HCT116 (cell line): ENCODE results near the gene NCMAP.

Experiments used
- CBX3 ChIP-seq: IDR thresholded peaks from 2 replicates; pipeline ENCODE4 v1.6.1; 2012; ENCODE audit warnings: low read depth
- EGR1 ChIP-seq: IDR thresholded peaks from 2 replicates; pipeline ENCODE4 v1.6.1; 2012; ENCODE audit warnings: low read depth
- EZH2 ChIP-seq: fragments of 200-600 bp; sonication (generic); IDR thresholded peaks from 2 replicates; pipeline ENCODE4 v1.6.1; 2017; ENCODE audit warnings: antibody characterized with exemption, mixed run types
- EZH2phosphoT487 ChIP-seq: fragments of 200-600 bp; IDR thresholded peaks from 2 replicates; pipeline ENCODE4 v1.6.1; 2018; ENCODE audit warnings: antibody characterized with exemption, borderline replicate concordance
- JUND ChIP-seq: IDR thresholded peaks from 2 replicates; pipeline ENCODE4 v1.6.1; 2012
- POLR2A ChIP-seq: IDR thresholded peaks from 2 replicates; pipeline ENCODE4 v1.7.0; 2011; ENCODE audit warnings: borderline replicate concordance; ENCODE audit not compliant: insufficient read depth, insufficient read length; ENCODE audit errors: extremely low read depth
- REST ChIP-seq: IDR thresholded peaks from 2 replicates; pipeline ENCODE4 v1.6.1; 2012; ENCODE audit warnings: low read depth
- SIN3A ChIP-seq: IDR thresholded peaks from 2 replicates; pipeline ENCODE4 v1.6.1; 2012; ENCODE audit warnings: low read depth
- SP1 ChIP-seq: IDR thresholded peaks from 2 replicates; pipeline ENCODE4 v1.6.1; 2012; ENCODE audit warnings: low read depth
- YY1 ChIP-seq: IDR thresholded peaks from 2 replicates; pipeline ENCODE4 v1.6.1; 2011; ENCODE audit warnings: low read length, low read depth, moderate library complexity, mild to moderate bottlenecking; ENCODE audit not compliant: insufficient replicate concordance; ENCODE audit errors: extremely low read depth
- ZBTB33 ChIP-seq: IDR thresholded peaks from 2 replicates; pipeline ENCODE4 v1.6.1; 2011; ENCODE audit warnings: mild to moderate bottlenecking, low read length, moderate library complexity; ENCODE audit not compliant: insufficient replicate concordance; ENCODE audit errors: extremely low read depth
- ZNF274 ChIP-seq: fragments of 200-500 bp; sonication (Bioruptor generic); IDR thresholded peaks from 2 replicates; pipeline ENCODE4 v1.6.1; 2014; ENCODE audit warnings: mild to moderate bottlenecking, low read depth, low read length, inconsistent platforms
- TF ChIP-seq, protein P1 (sequence below), 3 experiments: fragments of 200-600 bp in 1 of 3; sonication (generic) in 1 of 3; IDR thresholded peaks in 2 of 3; conservative IDR thresholded peaks in 1 of 3; 2 replicates each; pipeline ENCODE4 v1.5.1; 2012 to 2017; ENCODE audit warnings: low read depth in 2 of 3, low read length in 2 of 3, antibody characterized with exemption in 1 of 3, borderline replicate concordance in 1 of 3, control low read depth in 1 of 3, mild to moderate bottlenecking in 1 of 3, mixed read lengths in 1 of 3, mixed run types in 1 of 3, moderate library complexity in 1 of 3; ENCODE audit not compliant: insufficient read depth in 1 of 3
- TF ChIP-seq, protein P2 (sequence below): IDR thresholded peaks from 2 replicates; pipeline ENCODE4 v1.6.1; 2012

GRCh38 chr1:24547195-24547594 lies 8.7 kb upstream of the NCMAP start:
- TF ChIP-seq, protein P1, sequence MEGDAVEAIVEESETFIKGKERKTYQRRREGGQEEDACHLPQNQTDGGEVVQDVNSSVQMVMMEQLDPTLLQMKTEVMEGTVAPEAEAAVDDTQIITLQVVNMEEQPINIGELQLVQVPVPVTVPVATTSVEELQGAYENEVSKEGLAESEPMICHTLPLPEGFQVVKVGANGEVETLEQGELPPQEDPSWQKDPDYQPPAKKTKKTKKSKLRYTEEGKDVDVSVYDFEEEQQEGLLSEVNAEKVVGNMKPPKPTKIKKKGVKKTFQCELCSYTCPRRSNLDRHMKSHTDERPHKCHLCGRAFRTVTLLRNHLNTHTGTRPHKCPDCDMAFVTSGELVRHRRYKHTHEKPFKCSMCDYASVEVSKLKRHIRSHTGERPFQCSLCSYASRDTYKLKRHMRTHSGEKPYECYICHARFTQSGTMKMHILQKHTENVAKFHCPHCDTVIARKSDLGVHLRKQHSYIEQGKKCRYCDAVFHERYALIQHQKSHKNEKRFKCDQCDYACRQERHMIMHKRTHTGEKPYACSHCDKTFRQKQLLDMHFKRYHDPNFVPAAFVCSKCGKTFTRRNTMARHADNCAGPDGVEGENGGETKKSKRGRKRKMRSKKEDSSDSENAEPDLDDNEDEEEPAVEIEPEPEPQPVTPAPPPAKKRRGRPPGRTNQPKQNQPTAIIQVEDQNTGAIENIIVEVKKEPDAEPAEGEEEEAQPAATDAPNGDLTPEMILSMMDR (IDR thresholded peaks at IDR 0.05 in 2 of 3, conservative IDR thresholded peaks at IDR 0.05 in 1 of 3; ENCODE audit: borderline replicate concordance in 1 of 3, insufficient read depth in 1 of 3, low read depth in 2 of 3, low read length in 2 of 3), result no peak
- TF ChIP-seq EZH2phosphoT487 (no peak), POLR2A (no peak), EZH2 (no peak), ZBTB33 (no peak), ZNF274 (no peak), REST (no peak), JUND (no peak), EGR1 (no peak), YY1 (no peak), SIN3A (no peak), SP1 (no peak), CBX3 (no peak)
- TF ChIP-seq, protein P2, sequence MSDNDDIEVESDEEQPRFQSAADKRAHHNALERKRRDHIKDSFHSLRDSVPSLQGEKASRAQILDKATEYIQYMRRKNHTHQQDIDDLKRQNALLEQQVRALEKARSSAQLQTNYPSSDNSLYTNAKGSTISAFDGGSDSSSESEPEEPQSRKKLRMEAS, result no peak
